HG02870 (cell line): ENCODE results near the gene CYP24A1.

Experiments
- ATAC-seq: cut with Tn5 transposase; IDR thresholded peaks from one replicate; pipeline ENCODE4 v1.9.1; 2021; ENCODE audit warnings: mild to moderate bottlenecking, moderate library complexity; ENCODE audit not compliant: unreplicated experiment

CYP24A1 gene

DNA sequence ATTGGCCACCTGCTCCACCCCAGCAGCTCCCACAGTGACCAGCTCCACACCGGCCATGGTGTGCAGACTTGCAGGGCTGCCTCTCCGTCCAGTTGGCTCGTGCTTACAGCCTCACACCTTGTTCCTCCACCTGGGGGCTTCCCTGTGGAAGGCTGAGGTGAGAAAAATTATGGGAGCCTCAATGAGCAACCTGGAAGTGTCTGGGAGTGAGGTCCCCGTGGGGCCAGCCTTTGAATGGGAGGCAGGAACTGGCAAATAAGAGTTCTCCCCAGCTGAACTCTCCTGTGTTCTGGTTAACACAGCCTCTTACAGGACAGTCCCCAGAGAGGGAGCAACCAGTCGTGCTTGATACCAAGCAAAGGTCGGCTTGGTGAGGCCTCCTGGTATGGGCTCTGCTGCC lies 30.3 kb upstream of the CYP24A1 start:
- ATAC-seq = no peak

DNA sequence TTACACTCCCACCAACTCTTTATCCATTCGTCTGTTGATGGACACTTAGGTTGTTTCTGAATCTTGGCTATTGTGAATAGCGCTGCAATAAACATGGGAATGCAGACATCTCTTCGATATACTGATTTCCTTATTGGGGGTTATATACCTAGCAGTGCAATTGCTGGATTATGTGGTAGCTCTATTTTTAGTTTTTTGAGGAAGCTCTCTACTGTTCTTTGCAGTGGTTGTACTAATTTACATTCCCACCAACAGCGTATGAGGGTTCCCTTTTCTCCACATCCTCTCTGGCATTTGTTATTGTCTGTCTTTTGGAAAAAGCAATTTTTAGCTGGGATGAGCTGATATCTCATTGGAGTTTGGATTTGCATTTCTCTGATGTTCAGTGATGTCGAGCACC lies 29.5 kb upstream of the CYP24A1 start:
- ATAC-seq = no peak

DNA sequence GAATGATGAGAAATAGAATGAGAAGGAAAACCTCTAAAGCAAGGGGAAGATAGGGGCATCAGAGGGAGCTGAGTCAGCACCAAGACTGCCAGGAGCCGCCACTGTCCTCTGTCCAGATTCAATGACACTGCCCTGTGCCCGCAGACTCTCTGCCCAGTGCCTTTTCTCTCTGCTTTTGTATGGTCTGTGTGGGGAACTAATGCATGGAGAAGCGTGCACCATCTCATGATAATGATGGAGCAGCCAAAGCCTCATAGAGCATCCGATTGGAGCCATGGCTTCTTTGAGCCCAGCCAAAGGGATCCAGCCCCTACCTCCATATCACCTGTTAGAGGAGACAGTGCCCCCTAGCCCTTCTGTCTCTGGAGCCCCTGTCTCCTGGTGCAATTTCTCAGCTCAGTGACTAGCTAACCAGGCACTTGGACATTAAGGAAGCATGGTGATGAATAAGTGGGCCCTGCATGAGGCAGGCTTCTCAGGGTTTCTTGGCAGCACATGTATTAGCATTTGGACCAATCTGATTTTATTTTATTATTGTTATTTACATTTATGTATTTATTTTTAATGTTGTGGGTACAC lies 27.6 kb upstream of the CYP24A1 start:
- ATAC-seq = no peak

GRCh38 chr20:54200487-54201267 lies 26.9 kb upstream of the CYP24A1 start:
- ATAC-seq = no peak

DNA sequence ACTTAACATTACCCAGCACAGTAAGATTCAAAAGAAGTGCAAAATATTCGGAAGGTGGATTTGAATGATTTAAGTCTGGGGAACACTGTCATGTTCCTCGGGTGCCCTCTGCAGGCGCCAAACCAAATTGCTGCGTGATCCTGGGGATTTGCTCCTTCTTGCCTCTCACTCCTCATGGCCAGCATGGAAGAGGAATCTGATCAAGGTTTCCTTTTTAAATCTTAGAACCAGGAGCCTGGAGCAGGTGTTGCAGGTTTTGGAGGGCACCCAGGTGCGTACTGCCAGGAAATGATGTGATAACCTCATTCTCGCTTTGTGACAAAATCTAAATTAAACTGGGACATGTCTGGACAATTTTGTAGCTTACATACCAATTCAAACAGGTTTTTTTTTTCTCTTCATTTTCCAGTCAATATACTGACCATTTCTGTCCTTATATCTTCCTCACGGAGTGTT lies 26.0 kb upstream of the CYP24A1 start:
- no peak for ATAC-seq

- ATAC-seq = no peak
Measured at GRCh38 chr20:54199283-54199682, 25.5 kb upstream of the CYP24A1 start.

GRCh38 chr20:54197621-54198604 lies 24.1 kb upstream of the CYP24A1 start:
- no peak for ATAC-seq

DNA sequence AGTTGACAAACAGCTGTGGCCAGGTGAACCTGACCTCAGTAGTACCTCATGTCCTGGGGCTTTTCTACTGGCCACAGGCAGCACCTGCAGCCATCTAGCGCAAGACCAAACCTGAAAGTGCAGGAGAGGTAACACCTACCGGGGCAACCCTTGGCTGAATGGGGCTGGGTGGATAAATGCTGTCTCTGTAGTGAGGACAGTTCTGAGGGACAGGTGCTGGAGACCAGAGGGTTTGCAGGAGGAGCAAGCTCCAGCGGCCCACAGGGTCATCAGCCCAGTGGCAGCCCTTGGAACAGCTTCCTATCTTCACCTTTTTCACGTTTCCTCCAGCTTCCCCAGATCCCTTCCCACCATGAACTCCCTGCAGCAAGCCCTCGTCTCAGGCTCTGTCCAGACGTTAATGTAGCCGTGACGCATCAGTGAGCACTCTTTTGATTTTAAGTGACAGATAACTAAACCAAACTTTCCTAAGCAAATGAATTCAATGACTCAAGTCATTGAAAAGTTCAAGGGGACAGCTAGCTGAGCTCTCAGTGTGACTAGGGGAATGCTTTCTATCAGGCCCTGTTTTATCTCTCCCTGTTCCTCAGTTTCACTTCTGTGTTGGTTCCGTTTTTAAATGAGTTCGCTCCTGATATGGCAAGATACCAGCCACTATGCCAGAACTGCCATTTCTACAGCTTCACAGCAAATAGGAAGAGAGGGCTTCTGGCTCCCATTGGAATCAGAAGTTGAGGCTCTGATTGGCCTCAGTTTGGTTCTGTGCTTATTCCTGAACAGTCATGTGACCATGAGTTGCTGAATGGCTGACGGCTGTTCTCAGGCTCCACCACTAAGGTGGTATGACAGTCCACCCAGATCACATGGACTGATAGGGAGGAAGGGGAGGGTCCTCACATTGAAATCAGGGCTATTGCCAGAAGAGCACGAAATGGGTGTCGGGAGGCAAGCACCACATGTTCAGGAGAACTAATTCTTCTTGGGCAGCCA lies 22.0 kb upstream of the CYP24A1 start:
- no peak for ATAC-seq

- ATAC-seq = no peak
Measured at GRCh38 chr20:54194724-54195438, 21.1 kb upstream of the CYP24A1 start.

- no peak for ATAC-seq
Measured at GRCh38 chr20:54193817-54194216, 20.0 kb upstream of the CYP24A1 start.

- ATAC-seq = no peak
Measured at GRCh38 chr20:54190217-54190616, 16.4 kb upstream of the CYP24A1 start.

DNA sequence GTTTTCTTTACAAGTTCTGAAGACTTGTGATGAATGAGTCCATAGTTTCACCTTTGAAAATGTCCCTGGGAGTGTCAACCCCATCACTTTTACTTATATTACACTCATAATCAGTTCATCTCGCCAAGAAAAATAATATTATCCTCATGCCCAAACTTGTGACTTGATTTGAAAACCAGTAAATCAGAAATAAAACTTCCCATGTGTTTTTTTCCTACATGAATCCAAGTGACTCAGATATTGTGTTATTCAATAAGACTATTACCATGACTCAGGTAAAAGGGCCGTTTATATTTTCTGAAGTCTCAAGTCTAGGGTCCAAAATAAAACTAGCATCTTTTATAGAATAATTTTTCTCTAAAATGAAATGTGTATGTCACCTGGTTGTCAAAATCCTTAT lies 15.8 kb upstream of the CYP24A1 start:
- ATAC-seq = no peak

DNA sequence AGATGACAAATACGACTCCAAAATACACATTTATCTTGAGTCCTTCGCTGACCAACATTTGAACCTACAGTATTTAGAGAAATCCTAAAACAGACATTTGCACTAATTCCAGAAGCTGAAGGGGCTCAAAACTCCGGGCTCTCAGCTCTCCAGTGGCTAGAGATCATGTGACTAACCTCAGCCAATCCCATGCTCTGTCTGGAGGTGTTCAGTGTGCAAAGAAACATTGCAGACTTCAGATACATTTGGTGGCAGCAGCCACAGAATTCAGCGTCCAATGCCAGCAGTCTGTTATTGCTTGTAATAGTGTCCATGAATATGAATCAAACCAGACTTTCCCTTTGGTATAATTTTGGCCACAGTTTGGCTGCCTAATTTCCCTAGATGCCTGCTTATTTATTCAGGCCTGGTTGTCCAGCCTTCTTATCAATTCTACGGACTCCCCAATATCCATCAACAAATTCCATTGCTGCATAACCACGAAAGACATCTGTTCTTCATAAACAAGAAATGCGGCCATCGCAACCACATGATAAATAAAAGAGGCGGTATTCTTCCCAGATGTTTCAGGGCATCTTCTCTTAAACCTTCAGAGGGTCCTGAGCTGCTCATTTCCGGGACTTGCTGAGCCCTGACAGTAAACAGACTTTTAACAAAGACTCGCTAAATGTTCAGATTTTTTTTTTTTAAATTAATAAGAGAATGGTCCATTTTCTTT lies 14.5 kb upstream of the CYP24A1 start:
- ATAC-seq = no peak

DNA sequence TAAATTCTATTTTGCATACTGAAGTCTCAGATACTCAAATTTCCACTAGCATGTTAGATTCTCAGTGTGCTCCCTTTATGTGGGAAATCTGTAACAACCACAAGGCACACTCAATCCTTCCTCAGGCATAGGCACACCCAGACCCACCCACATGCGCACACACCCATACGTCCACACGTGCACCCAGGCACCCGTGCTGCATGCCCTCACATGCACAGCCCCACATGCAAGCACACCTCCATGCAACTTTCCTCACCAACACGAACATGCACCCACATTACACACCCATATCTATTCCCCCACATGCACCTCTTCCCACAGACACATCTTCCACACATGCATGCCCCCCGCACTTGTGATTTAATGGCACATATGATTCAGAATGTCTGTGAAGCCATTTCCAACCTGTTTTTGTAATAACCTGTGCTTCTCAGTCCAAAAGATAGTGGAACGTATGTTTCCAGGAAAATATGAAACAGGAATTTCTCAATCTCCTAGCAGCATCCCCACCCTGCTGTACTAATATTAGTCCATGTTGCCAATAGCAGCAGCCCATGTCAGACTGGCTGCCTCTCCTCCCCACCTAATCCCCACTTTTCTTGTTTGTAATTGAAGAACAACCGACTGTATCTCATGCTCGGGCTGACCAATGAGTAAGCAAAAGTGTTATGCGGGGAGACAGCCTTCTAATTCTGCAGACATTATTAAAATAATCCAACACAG lies 11.3 kb upstream of the CYP24A1 start:
- ATAC-seq = no peak

DNA sequence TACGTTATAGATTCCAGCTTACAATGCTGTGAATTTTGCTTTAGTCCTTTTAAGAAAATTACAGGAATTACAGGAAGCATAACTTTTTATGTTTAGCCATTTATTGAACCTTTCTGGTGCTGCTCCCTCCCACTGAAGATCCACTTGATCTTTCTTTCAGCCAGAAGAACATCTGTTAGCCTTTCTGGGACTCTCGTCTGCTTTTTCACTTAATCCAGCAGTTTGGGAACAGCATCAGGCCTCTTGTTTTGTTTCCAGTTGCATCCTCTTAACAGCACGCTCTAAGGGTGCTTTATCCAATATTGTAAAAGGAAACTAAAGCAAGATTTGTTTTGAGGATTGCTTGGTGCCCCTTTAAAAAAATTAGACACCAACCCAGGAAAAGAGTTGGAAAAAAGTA lies 10.3 kb upstream of the CYP24A1 start:
- no peak for ATAC-seq

DNA sequence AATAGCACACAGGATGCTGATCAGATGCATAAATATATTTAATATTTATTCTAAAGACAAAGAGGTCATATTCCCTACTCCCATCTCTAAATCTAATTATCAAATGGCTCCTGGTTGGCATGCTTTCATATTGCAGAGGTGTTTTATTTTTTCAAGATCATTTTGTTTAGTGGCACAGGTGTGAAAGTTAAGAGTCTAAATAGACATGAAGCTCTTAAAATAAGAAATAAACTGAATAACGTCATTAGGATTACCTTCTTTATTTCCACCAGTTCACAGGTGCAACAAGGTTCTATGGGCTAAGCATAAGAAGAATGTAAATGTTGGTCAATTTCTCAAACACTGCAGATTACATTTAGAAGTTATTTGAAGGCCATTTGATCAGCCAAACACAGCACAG lies 7.1 kb upstream of the CYP24A1 start:
- ATAC-seq = no peak

GRCh38 chr20:54179946-54180345 lies 6.2 kb upstream of the CYP24A1 start:
- no peak for ATAC-seq

DNA sequence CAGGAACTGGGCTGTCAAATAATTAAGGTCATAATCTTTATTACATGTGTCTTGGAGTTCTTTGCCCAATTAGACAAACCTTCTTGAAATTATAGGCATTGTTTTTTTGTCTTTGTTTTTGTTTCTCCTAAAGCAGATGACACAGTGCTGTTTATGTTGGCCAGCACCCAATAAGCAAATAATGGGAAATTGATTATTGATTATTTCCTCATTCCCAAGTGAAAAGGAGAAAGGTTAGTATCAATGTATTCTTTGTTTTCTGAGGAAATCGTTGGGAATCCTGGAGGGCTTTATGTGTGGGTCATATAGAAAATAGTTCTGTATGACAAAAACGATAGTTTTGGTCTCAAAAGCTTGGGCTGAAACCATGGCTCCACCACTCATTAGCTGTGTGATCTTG lies 4.5 kb upstream of the CYP24A1 start:
- ATAC-seq = no peak
